WTC11 (cell line): ENCODE results near the gene FBLN2.

Experiments
- ATF2 ChIP-seq: sonication (generic); formaldehyde crosslinking; IDR thresholded peaks from 2 replicates; pipeline ENCODE4 v1.8.1; 2022; ENCODE audit warnings: low read depth, missing genetic modification reagents, borderline replicate concordance
- ATF6 ChIP-seq: sonication (generic); formaldehyde crosslinking; IDR thresholded peaks from 2 replicates; pipeline ENCODE4 v1.8.1; 2023; ENCODE audit warnings: mild to moderate bottlenecking, missing genetic modification reagents
- CTCF ChIP-seq: fragments of 200-600 bp; IDR thresholded peaks from 2 replicates; pipeline ENCODE4 v1.8.0; 2022; ENCODE audit warnings: antibody characterized with exemption
- NR3C1 ChIP-seq: sonication (generic); formaldehyde crosslinking; conservative IDR thresholded peaks from 2 replicates; pipeline ENCODE4 v1.8.1; 2023; ENCODE audit warnings: low read depth, mild to moderate bottlenecking, missing genetic modification reagents
- ZNF138 ChIP-seq: sonication (generic); formaldehyde crosslinking; conservative IDR thresholded peaks from 2 replicates; pipeline ENCODE4 v1.8.1; 2022; ENCODE audit warnings: mild to moderate bottlenecking, moderate library complexity, missing genetic modification reagents
- ZNF317 ChIP-seq: sonication (generic); formaldehyde crosslinking; IDR thresholded peaks from 2 replicates; pipeline ENCODE4 v1.8.1; 2023; ENCODE audit warnings: low read depth, mild to moderate bottlenecking, moderate library complexity, missing genetic modification reagents, borderline replicate concordance

- TF ChIP-seq CTCF, result peak; percentile 47
- no peak for TF ChIP-seq ZNF317
- TF ChIP-seq ATF2 (CRISPR knock-in tag), result no peak
- TF ChIP-seq NR3C1, result no peak
- no peak for TF ChIP-seq ZNF138 (CRISPR knock-in tag)
- TF ChIP-seq ATF6 (CRISPR knock-in tag), result no peak
Measured at GRCh38 chr3:13655061-13655913, 106.4 kb downstream of the FBLN2 start.
